Activated naive CD4-positive, alpha-beta T cell treated with anti-CD3 and anti-CD28 coated beads, Interleukin-2, amount 10 ng/mL, durations not matched to agents 5 hours and 36 hours (primary cell): ENCODE results near the gene SPATA31D1. TPM values are rescaled to one million over a fixed set of nuclear protein-coding genes. Genes with fewer than 3 reads are reported as not detected.

Source experiments
- total RNA-seq, 2 experiments: library from RNA; stranded (reverse); gene quantifications; one replicate each; pipeline ENCODE4 v1.2.3, GENCODE V29; 2021

The SPATA31D1 gene
- total RNA-seq = not detected

GRCh38 chr9:81988472-81988871 is at the start of gene SPATA31D1:
SPATA31D1 (plus strand) TSS chr9:81988772; CDS start chr9:81988819, 47 bp downstream.

GRCh38 chr9:81943393-81943792 is 45.2 kb upstream of the SPATA31D1 start, which contains the start of gene SPATA31D3:
SPATA31D3 (plus strand) TSS chr9:81943500; CDS start chr9:81943586, 86 bp downstream.

Other genes starting within 250 kb of the SPATA31D1 start
- gene SPATA31D4, start 60.3 kb upstream of the SPATA31D1 start, total RNA-seq = not detected
- not detected for gene SPATA31D3, start 45.3 kb upstream of the SPATA31D1 start, total RNA-seq